IgD-negative memory B cell (primary cell): ENCODE data around the gene SLC27A2. TPM values are rescaled to one million over a fixed set of nuclear protein-coding genes. Genes with fewer than 3 reads are reported as not detected.
A peak's percentile ranks its signal among the peaks of the same experiment; 100 is the strongest.
"Not testable (repeated sequence)": the region's sequence is repeated elsewhere in the genome, so short reads cannot be mapped to it uniquely, and the experiment has no call there.

Experiments
- H3K27ac Mint-ChIP-seq, 3 donors: one replicate each; pipeline ENCODE4 v1.8.0; 2020 to 2022; ENCODE audit warnings: mild to moderate bottlenecking in 3 of 3, mixed read lengths in 3 of 3, moderate library complexity in 1 of 3
- H3K27me3 Mint-ChIP-seq: one replicate; pipeline ENCODE4 v1.8.0; 2021; ENCODE audit warnings: mixed read lengths
- H3K36me3 Mint-ChIP-seq: one replicate; pipeline ENCODE4 v1.8.0; 2020; ENCODE audit warnings: mild to moderate bottlenecking, mixed read lengths
- H3K4me1 Mint-ChIP-seq, 3 donors: one replicate each; pipeline ENCODE4 v1.8.0; 2020 to 2022; ENCODE audit warnings: mixed read lengths in 3 of 3, mild to moderate bottlenecking in 1 of 3
- H3K4me3 Mint-ChIP-seq, 4 donors: one replicate each; pipeline ENCODE4 v1.8.0; 2020 to 2022; ENCODE audit warnings: mild to moderate bottlenecking in 4 of 4, mixed read lengths in 4 of 4, moderate library complexity in 3 of 4
- H3K9me3 Mint-ChIP-seq, 3 donors: one replicate each; pipeline ENCODE4 v1.8.0; 2020 to 2021; ENCODE audit warnings: mixed read lengths in 3 of 3, mild to moderate bottlenecking in 1 of 3
- polyA plus RNA-seq: library from polyadenylated mRNA; unstranded; fragments of 300-500 nt; fragmentation: Illumina TruSeq; gene quantifications from one replicate; pipeline ENCODE4 v1.2.3, GENCODE V29; 2021

Gene SLC27A2
- polyA plus RNA-seq, 1 donor from 2014 or later: 0.83 TPM

DNA sequence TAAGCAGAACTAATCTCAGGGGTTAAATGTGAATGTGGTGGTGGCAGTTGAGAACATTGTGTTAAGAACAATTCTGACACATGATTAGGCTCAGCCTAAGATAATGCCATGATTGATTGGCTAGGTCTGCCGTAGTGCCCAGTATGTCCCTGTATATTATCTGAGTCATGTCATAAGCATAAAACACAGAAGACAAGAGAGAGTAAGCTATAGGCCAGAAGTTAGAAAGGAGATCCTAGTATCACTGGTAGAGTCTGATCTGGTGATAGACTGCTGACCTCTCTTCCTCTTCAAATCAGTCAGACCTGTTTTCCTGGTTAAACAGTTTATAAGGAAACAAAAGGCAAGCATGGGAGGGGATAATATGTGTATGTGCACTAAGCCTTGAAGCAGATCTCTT, 32.9 kb upstream of the SLC27A2 start:
- H3K4me1 Mint-ChIP-seq: no peaks in the 10 kb centered on the region
- H3K27ac Mint-ChIP-seq: no peak overlapping the region
- H3K36me3 Mint-ChIP-seq: no peaks in the 10 kb centered on the region
- H3K9me3 Mint-ChIP-seq: peaks cover 0 to 4% (median 0%) of the 10 kb centered on the region in 3 donors
- no peak overlapping the region for H3K4me3 Mint-ChIP-seq
- H3K27me3 Mint-ChIP-seq: no peaks in the 10 kb centered on the region

DNA sequence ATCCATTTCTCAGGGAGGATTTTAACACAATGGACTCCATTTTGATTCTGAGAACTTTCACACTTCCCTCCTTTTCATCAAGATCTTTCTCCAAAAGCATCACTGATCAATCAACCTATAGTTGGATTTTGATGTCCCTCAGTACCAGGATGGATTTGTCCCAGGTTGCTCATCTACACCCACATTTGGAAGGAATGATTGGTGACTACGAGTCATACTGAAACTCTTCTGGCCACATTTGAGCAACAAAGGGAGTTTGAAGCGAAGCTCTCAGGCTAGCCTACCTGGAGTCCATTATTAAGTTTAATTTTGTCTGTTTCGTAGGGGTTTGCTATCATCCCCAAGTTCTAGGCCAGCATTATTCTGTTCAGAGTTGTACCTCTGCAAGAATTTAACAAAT, 31.6 kb upstream of the SLC27A2 start:
- Mint-ChIP-seq H3K27me3 (no peaks in the 10 kb centered on the region), H3K27ac (no peak overlapping the region), H3K4me3 (no peak overlapping the region), H3K36me3 (no peaks in the 10 kb centered on the region), H3K9me3 (peaks cover 0 to 4% (median 2%) of the 10 kb centered on the region in 3 donors), H3K4me1 (no peaks in the 10 kb centered on the region)

DNA sequence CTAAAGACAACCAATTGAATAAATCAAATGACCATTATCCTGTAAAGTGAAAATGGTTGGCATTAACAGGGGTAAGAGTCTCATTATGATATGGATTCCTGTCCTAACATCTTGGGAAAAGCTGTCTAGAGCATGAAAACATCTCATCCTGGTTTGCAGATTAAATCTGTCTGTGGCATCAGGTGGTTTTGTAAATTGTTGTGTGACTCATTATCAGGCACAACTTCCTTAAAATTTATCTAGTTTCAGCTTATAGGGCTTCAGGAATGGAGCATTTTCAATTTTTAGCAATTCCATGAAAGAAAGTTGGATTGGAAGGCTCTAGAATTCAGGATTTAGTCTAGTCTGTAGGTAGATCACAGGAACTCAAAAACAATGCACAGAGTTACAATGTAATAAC, 31.1 kb upstream of the SLC27A2 start:
- Mint-ChIP-seq H3K27me3 (no peaks in the 10 kb centered on the region), H3K4me3 (no peak overlapping the region), H3K36me3 (no peaks in the 10 kb centered on the region), H3K27ac (no peak overlapping the region), H3K4me1 (no peaks in the 10 kb centered on the region), H3K9me3 (peaks cover 0 to 4% (median 4%) of the 10 kb centered on the region in 3 donors)

DNA sequence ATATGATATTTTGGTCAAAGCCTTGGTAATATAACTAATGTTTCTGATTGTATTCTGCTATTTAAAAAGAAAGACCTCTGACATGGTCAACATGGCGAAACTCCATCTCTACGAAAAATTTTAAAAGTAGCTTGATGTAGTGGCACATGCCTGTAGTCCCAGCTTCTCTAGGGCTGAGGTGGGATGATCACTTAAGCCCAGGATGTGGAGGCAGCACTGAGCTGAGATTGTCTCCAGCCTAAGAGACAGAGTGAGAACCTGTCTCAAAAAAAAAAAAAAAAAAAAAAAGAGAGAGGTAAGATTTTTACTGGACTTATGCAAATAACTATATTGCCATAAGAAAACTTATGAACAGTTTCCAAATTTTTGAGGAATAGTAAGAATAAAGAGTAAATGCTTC, 30.5 kb upstream of the SLC27A2 start:
- H3K9me3 Mint-ChIP-seq: peaks cover 0 to 7% (median 4%) of the 10 kb centered on the region in 3 donors
- no peak overlapping the region for H3K27ac Mint-ChIP-seq
- no peaks in the 10 kb centered on the region for H3K36me3 Mint-ChIP-seq
- H3K27me3 Mint-ChIP-seq: no peaks in the 10 kb centered on the region
- no peak overlapping the region for H3K4me3 Mint-ChIP-seq
- H3K4me1 Mint-ChIP-seq: no peaks in the 10 kb centered on the region

DNA sequence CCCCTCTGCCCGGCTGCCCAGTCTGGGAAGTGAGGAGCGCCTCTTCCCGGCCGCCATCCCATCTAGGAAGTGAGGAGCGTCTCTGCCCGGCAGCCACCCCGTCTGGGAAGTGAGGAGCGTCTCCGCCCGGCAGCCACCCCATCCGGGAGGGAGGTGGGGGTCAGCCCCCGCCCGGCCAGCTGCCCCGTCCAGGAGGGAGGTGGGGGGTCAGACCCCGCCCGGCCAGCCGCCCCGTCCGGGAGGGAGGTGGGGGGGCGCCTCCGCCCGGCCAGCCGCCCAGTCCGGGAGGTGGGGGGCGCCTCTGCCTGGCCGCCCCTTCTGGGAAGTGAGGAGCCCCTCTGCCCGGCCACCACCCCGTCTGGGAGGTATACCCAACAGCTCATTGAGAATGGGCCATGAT, 23.8 kb upstream of the SLC27A2 start:
- not testable (repeated sequence) for H3K27me3 Mint-ChIP-seq, H3K27ac Mint-ChIP-seq, H3K4me1 Mint-ChIP-seq, H3K36me3 Mint-ChIP-seq, H3K4me3 Mint-ChIP-seq
- H3K9me3 Mint-ChIP-seq: peaks cover 0 to 23% (median 7%) of the 10 kb centered on the region in 3 donors

DNA sequence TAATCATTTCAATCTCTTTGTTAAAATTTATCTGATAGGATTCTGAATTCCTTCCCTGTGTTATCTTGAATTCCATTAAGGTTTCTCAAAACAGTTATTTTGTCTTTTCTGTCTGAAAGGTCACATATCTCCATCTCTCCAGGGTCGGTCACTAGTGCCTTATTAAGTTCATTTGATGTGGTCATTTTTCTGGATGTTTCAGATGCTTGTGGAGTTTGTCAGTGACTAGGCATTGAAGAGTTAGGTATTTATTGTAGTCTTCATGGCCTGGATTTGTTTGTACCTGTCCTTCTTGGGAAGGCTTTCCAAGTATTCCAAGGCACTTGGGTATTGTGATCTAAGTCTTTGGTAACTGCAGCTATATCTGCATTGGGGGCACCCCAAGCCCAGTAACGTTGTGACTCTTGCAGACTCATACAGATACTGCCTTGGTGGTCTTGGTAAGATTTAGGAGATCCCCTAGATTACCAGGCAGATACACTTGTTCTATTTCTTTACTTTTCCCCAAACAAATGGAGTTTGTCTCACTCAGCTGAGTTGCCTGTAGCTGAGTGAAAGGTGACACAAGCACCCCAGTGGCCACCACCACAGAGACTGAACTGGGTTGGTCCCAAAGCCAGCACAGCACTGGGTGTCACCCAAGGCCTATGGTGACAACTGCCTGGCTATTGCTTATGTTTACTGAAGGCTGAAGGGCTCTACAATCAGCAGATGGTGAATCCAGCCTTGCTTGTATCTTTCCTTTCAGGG, 18.9 kb upstream of the SLC27A2 start:
- no peak overlapping the region for H3K4me3 Mint-ChIP-seq
- H3K27me3 Mint-ChIP-seq: peaks cover 7% of the 10 kb centered on the region
- no peak overlapping the region for H3K27ac Mint-ChIP-seq
- peaks cover 2% of the 10 kb centered on the region for H3K36me3 Mint-ChIP-seq
- H3K4me1 Mint-ChIP-seq: no peaks in the 10 kb centered on the region
- peaks cover 0 to 8% (median 0%) of the 10 kb centered on the region in 3 donors for H3K9me3 Mint-ChIP-seq

DNA sequence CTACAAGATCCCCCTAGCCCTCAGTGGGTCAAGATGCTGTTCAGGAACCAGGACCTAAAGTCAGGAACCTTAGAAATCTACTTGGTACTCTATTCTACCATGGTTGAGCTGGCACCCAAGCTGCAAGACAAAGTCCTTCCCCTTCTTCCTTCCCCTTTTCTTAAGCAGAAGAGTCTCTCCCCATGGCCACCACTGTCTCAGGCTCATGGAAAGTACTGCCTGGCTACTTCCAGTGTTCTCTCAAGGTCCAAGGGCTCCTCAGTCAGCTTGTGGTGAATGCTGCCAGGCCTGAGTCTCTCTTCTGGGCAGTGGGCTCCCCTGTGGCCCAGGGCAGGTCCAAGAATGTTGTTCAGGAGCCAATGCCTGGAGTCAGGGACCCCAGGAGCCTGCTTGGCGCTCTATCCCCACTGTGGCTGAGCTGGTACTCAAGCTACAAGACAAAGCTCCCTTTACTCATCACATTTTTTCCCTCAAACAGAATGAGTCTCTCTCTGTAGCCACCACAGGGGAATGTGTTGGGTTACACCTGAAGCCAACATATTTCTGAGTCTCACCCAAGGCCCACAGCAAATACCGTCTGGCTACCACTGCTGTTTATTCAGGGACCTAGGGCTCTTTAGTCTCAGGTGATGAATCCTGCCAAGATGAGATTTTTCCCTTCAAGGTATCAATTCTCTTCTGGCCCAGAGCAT, 18.1 kb upstream of the SLC27A2 start:
- Mint-ChIP-seq H3K27me3 (peaks cover 10% of the 10 kb centered on the region), H3K4me1 (no peaks in the 10 kb centered on the region), H3K36me3 (peaks cover 2% of the 10 kb centered on the region), H3K27ac (no peak overlapping the region), H3K9me3 (peaks cover 0 to 8% (median 0%) of the 10 kb centered on the region in 3 donors), H3K4me3 (no peak overlapping the region)

DNA sequence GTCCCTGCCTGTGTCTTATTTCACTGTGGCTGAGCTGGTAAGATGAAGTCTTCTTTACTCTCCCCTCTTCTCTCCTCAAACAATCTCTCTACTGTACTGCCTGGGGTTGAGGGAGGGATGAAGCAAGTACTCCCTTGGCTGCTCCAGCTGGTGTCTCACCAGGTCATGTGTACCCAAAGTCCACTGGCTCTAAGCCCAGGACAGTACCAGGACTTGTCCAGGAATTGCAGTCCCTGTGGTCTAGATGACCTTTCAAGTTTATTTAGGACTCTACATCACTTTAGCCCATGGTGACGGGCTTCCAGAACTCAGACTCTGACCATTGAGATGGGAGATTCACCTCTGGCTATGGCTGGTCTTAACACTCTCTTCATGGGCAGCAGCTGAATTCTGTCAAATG, 17.5 kb upstream of the SLC27A2 start:
- Mint-ChIP-seq H3K27ac (no peak overlapping the region), H3K4me3 (no peak overlapping the region), H3K36me3 (peaks cover 2% of the 10 kb centered on the region), H3K27me3 (peaks cover 10% of the 10 kb centered on the region), H3K9me3 (peaks cover 0 to 6% (median 0%) of the 10 kb centered on the region in 3 donors), H3K4me1 (no peaks in the 10 kb centered on the region)

DNA sequence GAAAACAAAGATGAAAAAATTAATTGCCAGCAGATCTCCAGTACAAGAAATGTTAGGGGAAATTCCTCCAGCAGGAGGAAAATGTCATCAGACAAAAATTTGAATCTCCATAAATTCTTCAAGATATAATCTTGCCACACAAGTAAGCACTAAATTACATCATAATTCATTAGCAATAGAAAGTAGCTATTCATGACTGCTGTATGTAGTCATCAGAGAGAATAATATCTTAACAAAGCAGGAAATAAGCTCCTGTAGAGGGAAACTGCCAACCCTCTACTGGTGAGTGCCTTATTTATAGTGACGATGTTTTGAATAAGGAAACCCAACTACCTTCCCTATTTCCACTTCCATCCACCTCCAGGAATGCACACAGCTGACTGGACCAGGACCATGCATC, 15.8 kb upstream of the SLC27A2 start:
- no peaks in the 10 kb centered on the region for H3K4me1 Mint-ChIP-seq
- peaks cover 2% of the 10 kb centered on the region for H3K36me3 Mint-ChIP-seq
- H3K9me3 Mint-ChIP-seq: peaks cover 0 to 6% (median 0%) of the 10 kb centered on the region in 3 donors
- no peak overlapping the region for H3K4me3 Mint-ChIP-seq
- H3K27ac Mint-ChIP-seq: no peak overlapping the region
- H3K27me3 Mint-ChIP-seq: peaks cover 10% of the 10 kb centered on the region

DNA sequence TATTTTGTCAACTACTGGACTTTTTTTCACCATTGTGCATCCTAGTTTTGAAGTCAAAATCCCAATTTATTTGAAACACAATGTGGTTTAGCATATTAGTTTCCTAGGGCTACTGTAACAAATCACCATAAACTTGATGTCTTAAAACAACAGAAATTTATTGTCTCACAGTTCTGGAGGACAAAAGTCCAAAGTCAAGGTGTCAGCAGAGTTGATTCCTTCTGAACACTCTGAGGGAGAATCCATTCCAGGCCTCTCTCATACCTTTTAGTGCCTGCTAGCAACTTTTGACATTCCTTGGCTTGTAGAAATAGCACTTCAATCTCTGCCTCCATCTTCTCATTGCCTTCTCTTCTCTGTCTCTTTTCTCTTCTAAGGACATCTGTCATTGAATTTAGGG, 14.9 kb upstream of the SLC27A2 start:
- Mint-ChIP-seq H3K4me1 (no peaks in the 10 kb centered on the region), H3K9me3 (peaks cover 0 to 9% (median 0%) of the 10 kb centered on the region in 3 donors), H3K27ac (no peak overlapping the region), H3K4me3 (no peak overlapping the region), H3K27me3 (peaks cover 10% of the 10 kb centered on the region), H3K36me3 (peaks cover 5% of the 10 kb centered on the region)

DNA sequence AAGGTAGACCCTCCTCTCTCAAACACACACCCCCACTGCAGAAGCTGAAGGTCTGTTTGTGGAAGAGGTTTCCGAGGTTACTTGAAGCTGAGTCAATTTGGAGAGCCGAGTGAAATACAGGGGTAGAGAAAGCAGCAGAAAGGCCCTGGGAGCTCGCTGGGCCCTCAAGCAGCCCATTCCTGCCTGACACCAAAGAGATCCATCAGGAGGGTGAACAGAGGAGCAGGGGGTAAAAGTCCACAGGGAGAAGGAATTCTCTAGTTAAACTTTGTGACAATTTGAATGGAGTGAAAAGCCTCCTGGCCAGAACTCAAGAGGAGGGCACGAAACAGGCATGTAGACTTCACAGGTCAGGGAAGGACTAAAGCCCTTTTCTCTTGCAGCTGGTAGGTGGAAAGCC, 13.6 kb upstream of the SLC27A2 start:
- no peak overlapping the region for H3K27ac Mint-ChIP-seq
- peaks cover 0 to 6% (median 0%) of the 10 kb centered on the region in 3 donors for H3K9me3 Mint-ChIP-seq
- H3K27me3 Mint-ChIP-seq: peaks cover 8% of the 10 kb centered on the region
- no peak overlapping the region for H3K4me3 Mint-ChIP-seq
- peaks cover 5% of the 10 kb centered on the region for H3K36me3 Mint-ChIP-seq
- no peaks in the 10 kb centered on the region for H3K4me1 Mint-ChIP-seq

DNA sequence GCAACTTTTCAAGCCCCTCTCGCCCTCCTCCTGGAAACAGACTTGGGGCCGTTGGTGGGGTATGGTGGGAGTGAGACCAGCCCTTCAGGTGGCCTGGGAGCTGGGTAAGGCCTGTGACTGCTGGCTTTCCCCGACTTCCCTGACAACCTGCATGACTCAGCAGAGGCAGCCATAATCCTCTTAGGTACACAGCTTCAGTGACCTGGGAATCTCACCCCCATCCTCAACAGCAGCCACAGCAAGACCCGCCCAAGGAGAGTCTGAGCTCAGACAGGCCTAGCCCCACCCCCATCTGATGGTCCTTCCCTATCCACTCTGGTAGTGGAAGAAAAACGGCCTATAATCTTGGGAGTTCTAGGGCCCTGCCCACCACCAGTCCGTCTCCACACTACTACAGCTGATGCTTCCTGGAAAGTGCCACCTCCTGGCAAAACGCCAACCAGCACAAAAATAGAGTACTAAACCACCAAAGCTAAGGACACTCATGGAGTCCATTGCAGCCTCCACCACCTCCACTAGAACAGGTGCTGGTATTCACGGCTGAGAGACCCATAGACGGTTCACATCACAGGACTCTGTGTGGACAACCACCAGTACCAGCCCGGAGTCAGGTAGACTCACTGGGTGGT, 13.1 kb upstream of the SLC27A2 start:
- no peak overlapping the region for H3K27ac Mint-ChIP-seq
- peaks cover 8% of the 10 kb centered on the region for H3K27me3 Mint-ChIP-seq
- no peak overlapping the region for H3K4me3 Mint-ChIP-seq
- peaks cover 5% of the 10 kb centered on the region for H3K36me3 Mint-ChIP-seq
- H3K9me3 Mint-ChIP-seq: peaks cover 0 to 6% (median 2%) of the 10 kb centered on the region in 3 donors
- no peaks in the 10 kb centered on the region for H3K4me1 Mint-ChIP-seq

DNA sequence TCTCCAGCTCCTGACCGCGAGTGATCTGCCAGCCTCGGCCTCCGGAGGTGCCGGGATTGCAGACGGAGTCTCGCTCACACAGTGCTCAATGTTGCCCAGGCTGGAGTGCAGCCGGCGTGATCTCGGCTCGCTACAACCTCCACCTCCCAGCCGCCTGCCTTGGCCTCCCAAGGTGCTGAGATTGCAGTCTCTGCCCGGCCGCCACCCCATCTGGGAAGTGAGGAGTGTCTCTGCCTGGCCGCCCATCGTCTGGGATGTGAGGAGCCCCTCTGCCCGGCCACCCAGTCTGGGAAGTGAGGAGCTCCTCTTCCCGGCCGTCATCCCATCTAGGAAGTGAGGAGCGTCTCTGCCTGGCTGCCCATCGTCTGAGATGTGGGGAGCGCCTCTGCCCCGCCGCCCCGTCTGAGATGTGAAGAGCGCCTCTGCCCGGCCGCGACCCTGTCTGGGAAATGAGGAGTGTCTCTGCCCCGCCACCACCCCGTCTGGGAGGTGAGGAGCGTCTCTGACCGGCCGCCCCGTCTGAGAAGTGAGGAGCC, 9.6 kb upstream of the SLC27A2 start:
- not testable (repeated sequence) for H3K27ac Mint-ChIP-seq, H3K36me3 Mint-ChIP-seq, H3K9me3 Mint-ChIP-seq, H3K27me3 Mint-ChIP-seq, H3K4me3 Mint-ChIP-seq, H3K4me1 Mint-ChIP-seq

DNA sequence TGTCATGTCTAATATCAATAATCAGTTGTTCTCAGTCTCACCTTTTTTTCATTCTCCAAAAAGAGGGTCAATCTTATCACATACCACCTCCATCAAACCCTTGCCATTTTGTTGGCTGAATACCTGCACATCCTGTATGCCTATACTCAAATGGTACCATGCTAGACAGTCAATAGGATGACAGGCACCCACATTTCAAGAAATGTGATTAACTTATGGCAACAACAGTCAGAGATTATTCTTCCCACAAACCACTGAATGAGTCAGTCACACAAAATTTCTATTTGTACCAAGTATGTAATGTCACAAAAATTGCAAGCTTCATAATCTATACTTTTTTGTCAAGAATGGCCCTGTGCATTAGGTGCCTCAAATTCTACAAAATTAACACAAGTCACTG, 5.1 kb upstream of the SLC27A2 start:
- Mint-ChIP-seq H3K4me3 (no peak overlapping the region), H3K36me3 (peaks cover 1% of the 10 kb centered on the region), H3K27me3 (peaks cover 7% of the 10 kb centered on the region), H3K4me1 (peaks cover 0 to 9% (median 3%) of the 10 kb centered on the region in 3 donors), H3K9me3 (peaks cover 0 to 5% (median 0%) of the 10 kb centered on the region in 3 donors), H3K27ac (no peak overlapping the region)

DNA sequence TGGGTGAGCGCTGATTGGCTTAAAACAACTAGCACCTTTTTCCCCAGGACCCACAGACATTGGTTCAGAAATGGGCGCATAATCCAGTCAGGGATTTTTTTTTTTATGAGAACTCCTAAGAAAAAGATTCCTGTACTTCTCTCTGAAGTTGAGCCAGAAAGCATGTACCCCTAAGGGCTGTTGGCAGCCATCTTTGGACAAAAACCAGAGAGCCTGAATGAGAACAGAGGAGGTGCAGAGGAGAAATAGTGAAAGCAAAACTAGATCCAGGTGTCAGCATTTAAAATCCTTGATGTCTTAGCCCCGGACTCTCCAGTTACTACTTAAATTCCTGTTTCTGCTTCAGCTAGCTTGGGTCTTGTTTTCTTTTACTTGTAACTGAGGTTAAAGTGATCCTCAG, 1.9 kb upstream of the SLC27A2 start:
- H3K27ac Mint-ChIP-seq: no peak overlapping the region
- H3K36me3 Mint-ChIP-seq: no peaks in the 10 kb centered on the region
- peak overlapping the region in 2 of 4 donors; percentile 70 to 88 for H3K4me3 Mint-ChIP-seq
- H3K27me3 Mint-ChIP-seq: peaks cover 5% of the 10 kb centered on the region
- peaks cover 0 to 3% (median 0%) of the 10 kb centered on the region in 3 donors for H3K9me3 Mint-ChIP-seq
- peaks cover 8 to 14% (median 13%) of the 10 kb centered on the region in 3 donors for H3K4me1 Mint-ChIP-seq
